ENCODE data around the gene BORCS8. TPM values are rescaled to one million over a fixed set of nuclear protein-coding genes. Genes with fewer than 3 reads are reported as not detected.

BORCS8 gene
- polyA plus RNA-seq, 1 of the 3 experiments (the other 2 are of a cell fraction): 36.4 TPM

- TF ChIP-seq USF1 (IDR thresholded peaks at IDR 0.05; ENCODE audit: borderline replicate concordance, low read depth) (no peak), YY1 (IDR thresholded peaks at IDR 0.05; ENCODE audit: low read depth) (no peak), FOXJ3 (CRISPR knock-in tag; IDR thresholded peaks at IDR 0.05) (no peak), MAX (IDR thresholded peaks at IDR 0.05; ENCODE audit: low read depth) (no peak), NFIC (IDR thresholded peaks at IDR 0.05; ENCODE audit: borderline replicate concordance) (no peak), GATA2 (CRISPR knock-in tag; IDR thresholded peaks at IDR 0.05) (no peak), GABPA (IDR thresholded peaks at IDR 0.05; ENCODE audit: low read depth) (no peak), ELF1 (IDR thresholded peaks at IDR 0.05) (no peak), SMC3 (IDR thresholded peaks at IDR 0.05; ENCODE audit: low read depth, low read length) (no peak), NRF1 (IDR thresholded peaks at IDR 0.05; ENCODE audit: low read depth, low read length) (no peak), PBX3 (IDR thresholded peaks at IDR 0.05) (no peak), RAD21 (IDR thresholded peaks at IDR 0.05; ENCODE audit: low read length) (no peak), ZBTB33 (IDR thresholded peaks at IDR 0.05; ENCODE audit: borderline replicate concordance, low read depth) (no peak), MEF2A (IDR thresholded peaks at IDR 0.05; ENCODE audit: borderline replicate concordance, low read depth) (no peak), USF2 (IDR thresholded peaks at IDR 0.05; ENCODE audit: borderline replicate concordance, low read depth, low read length) (no peak), REST (IDR thresholded peaks at IDR 0.05; ENCODE audit: low read depth, low read length) (no peak), TCF12 (IDR thresholded peaks at IDR 0.05) (no peak), IRF3 (IDR thresholded peaks at IDR 0.05; ENCODE audit: low read depth, low read length) (no peak), TEAD4 (IDR thresholded peaks at IDR 0.05; ENCODE audit: borderline replicate concordance, insufficient read depth) (no peak), CHD2 (IDR thresholded peaks at IDR 0.05; ENCODE audit: low read length, partially characterized antibody) (no peak)
- Histone ChIP-seq H3K4me1 (ENCODE audit: control insufficient read depth in 1 of 2, insufficient read depth in 2 of 2, low read depth in 1 of 2, low read length in 1 of 2) (peaks cover 0 to 11% of the 10 kb centered on the region in 2 experiments; a peak in 1 of 4 replicates), H3K9ac (peak overlapping the region; percentile 88), H3K4me2 (peak overlapping the region; percentile 93), H3K27ac (ENCODE audit: low read depth in 2 of 2, low read length in 1 of 2) (peak overlapping the region; percentile 33 to 41; a peak in 2 of 4 replicates), H3K79me2 (ENCODE audit: insufficient read depth) (peaks cover 21% of the 10 kb centered on the region; the same call in 1 of the 2 replicates), H3K9me3 (no peaks in the 10 kb centered on the region), H2AFZ (ENCODE audit: low read depth) (peak overlapping the region; percentile 78; the same call in 1 of the 2 replicates), H3K36me3 (replicated peaks in 1 of 2; ENCODE audit: control insufficient read depth in 1 of 2, insufficient read depth in 2 of 2, low read length in 1 of 2) (peaks cover 0 to 27% of the 10 kb centered on the region in 2 experiments), H3K9me2 (no peaks in the 10 kb centered on the region), H3F3A (replicated peaks; ENCODE audit: insufficient read depth) (peaks cover 3% of the 10 kb centered on the region), H4K20me1 (ENCODE audit: insufficient read depth) (no peaks in the 10 kb centered on the region), H3K4me3 (ENCODE audit: low read depth in 2 of 2, low read length in 1 of 2) (peak overlapping the region; percentile 65 to 79), H3K27me3 (ENCODE audit: insufficient read depth) (no peaks in the 10 kb centered on the region)
- DNase-seq: no peak
- POLR2A ChIA-PET: interaction anchor here (0.6 to 1.7 kb wide), 3 partner anchors 9 to 106 kb away, joined by 3 to 10 read pairs (median 5); partner anchors contain the start of genes BORCS8, NCAN and RFXANK
- WGBS (ENCODE audit: low lambda C conversion rate): 12% methylated on average over 11 of the region's 11 CpGs
- CTCF ChIA-PET: interaction anchor here (1.0 to 1.2 kb wide), 3 partner anchors 28 to 288 kb away, joined by 3 read pairs; no protein-coding TSS in a partner anchor
Observed at GRCh38 chr19:19202707-19203011, 10.7 kb upstream of the BORCS8 start.
